Retinal pigment epithelial cell (primary cell): ENCODE data around the gene OR1L6.

Experiments used
- DNase-seq: peaks from one replicate; pipeline ENCODE4 v3.0.0-alpha.2; 2010; ENCODE audit warnings: low read depth
- H3K4me3 ChIP-seq: 2 replicates; pipeline ENCODE4 v1.5.1; 2011; ENCODE audit warnings: mild to moderate bottlenecking, low read length, control low read depth, moderate library complexity
- TF ChIP-seq, protein P1 (sequence below): conservative IDR thresholded peaks from 2 replicates; pipeline ENCODE4 v1.5.1; 2011; ENCODE audit warnings: low read depth, low read length, control low read depth, inconsistent platforms

OR1L6 gene

DNA sequence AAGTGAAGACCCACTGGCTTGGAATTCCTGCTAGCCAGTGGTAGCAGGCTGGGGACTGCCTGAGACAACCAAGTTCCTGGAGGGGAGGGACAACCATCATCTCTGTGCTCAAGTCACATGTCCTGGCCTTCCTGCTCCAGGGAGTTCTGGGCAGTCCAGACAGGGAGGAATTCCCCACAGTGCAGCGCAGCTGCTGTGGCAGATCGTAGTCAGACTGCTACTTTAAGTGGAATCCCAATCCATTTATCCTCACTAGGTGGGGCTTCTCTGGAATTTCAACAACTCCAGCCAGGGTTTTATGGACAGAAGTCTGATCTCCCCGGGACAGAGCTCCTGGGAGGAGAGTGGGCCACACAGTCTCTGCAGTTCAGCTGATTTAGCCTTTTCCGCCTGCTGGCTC is 25.7 kb downstream of the OR1L6 start:
- H3K4me3 ChIP-seq: no peak overlapping the region
- TF ChIP-seq, protein P1, sequence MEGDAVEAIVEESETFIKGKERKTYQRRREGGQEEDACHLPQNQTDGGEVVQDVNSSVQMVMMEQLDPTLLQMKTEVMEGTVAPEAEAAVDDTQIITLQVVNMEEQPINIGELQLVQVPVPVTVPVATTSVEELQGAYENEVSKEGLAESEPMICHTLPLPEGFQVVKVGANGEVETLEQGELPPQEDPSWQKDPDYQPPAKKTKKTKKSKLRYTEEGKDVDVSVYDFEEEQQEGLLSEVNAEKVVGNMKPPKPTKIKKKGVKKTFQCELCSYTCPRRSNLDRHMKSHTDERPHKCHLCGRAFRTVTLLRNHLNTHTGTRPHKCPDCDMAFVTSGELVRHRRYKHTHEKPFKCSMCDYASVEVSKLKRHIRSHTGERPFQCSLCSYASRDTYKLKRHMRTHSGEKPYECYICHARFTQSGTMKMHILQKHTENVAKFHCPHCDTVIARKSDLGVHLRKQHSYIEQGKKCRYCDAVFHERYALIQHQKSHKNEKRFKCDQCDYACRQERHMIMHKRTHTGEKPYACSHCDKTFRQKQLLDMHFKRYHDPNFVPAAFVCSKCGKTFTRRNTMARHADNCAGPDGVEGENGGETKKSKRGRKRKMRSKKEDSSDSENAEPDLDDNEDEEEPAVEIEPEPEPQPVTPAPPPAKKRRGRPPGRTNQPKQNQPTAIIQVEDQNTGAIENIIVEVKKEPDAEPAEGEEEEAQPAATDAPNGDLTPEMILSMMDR: no peak
- DNase-seq: no peak

DNA sequence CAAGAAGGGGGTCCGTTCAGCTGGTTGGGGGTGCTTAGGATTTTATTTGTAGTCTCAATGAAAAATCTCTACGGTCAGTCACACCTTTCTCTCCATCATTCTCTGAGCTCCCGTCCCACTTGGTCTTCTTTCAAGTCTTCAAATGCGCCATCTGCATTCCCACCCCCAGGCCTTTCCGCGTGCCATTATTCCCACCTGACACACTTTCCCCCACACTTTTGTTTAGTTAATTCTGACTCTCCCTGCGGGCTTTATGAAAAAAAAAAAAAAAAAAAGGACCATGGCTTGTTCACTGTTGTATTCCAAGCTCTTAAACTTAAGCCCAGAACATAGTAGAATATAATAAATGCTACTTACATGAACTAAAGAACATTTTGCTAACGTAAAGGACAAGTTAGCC is 34.9 kb downstream of the OR1L6 start:
- TF ChIP-seq, protein P1: no peak
- no peak overlapping the region for H3K4me3 ChIP-seq
- no peak for DNase-seq

DNA sequence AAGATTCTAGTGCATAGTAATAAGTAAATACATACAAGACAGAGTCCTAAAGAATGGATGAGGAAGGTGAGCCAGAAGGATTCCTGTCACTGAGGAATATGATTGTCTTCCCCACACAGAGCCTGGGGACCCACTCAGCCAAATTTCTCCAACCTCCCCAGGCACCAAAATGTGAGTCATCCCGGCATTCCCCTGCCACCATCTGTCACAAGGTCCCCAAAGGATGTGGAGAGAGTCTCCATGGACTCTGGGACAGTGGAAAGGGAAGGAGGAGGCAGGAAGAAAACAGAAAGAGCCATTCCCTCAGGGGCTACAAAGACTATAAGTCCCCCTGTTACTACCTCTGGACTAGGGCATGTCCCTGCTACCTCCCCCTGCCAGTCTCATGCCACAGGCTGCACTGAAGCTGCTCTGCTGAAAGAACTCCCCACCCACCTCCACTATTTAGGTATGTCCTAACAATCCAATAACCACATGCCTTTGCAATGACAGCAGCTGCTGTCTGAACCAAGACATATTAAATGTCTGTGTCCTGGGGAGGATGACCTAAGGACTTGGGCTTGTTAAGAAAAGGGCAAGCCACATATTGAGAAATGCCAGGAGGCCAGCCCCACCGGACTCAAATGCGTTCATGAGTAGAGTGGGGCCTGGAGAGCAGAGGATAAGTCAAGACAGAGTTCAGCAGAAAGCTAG is 36.0 kb downstream of the OR1L6 start:
- DNase-seq: no peak
- TF ChIP-seq, protein P1: no peak
- H3K4me3 ChIP-seq: no peak overlapping the region

DNA sequence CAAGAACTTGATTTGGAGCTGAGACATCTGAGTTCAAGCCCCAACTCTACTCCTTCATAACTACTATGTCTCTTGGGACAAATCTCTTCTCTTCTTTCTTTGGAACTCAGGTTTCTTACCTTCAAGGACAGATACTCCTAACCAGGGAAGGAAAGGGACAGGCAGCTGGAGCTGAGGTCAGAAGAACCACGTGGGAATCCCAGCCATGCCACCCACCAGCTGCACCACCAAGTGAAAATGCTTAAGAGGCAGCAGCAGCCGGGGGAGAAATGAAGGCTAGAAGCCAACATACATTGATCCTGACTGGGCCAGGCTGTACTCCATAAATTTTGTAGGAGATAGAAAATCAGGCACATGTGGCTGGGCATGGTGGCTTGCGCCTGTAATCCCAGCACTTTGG is 37.1 kb downstream of the OR1L6 start:
- DNase-seq: no peak
- H3K4me3 ChIP-seq: no peak overlapping the region
- TF ChIP-seq, protein P1: no peak

DNA sequence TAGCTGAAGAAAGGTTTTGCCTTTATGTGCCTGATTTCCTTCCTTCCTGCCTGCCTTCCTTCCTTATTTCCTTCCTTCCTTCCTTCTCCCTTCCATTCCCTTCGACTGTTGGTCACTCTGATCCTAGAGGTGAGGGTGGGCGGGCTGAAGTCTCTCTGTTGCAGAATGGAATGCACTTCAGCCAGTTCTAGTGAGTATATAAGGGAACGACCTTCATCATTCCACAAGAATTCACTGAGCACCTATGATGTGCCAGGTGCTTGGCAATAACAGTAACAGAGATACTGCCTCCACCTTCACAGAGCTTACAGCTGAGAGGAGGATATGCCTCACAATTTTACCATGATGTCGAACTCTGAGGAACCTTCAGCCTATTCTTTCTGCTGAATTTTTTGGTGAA is 37.9 kb downstream of the OR1L6 start:
- no peak for DNase-seq
- H3K4me3 ChIP-seq: no peak overlapping the region
- TF ChIP-seq, protein P1: no peak

DNA sequence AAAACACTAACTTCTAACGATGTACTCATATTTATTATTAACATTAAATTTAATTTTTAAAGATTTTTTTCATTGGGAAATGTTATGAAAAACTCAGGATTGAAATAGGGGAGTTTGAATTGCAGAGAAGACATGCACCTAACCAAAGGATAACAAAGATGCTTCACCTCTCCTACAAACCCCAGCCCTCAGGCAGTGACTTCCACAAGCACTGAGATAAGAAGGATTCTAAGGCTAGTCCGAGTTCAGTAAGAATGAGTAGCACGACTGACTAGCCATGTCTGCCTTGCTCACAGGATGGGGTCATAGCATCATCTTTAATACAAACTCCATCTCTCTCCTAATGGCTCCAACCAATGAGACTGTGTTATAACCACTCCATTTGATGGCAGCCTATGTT is 39.6 kb downstream of the OR1L6 start:
- DNase-seq: no peak
- TF ChIP-seq, protein P1: no peak
- no peak overlapping the region for H3K4me3 ChIP-seq

DNA sequence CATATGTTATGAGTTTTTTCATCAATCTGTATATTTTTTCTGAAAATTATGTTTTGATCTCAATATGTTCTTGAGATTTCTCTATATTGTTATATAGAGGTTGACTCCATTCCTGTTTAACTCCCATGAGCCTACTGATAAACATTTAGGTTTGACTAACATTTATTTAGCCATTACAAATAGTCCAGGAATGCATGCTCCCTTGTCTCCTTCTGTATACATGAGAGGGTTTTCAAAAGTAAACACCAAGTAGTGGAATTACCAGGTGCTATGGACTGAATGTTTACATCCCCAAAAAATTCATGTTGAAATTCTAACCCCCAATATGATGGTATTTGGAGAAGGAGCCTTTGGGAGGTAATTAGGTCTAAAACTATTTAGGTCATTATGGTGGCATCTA is 43.2 kb downstream of the OR1L6 start:
- TF ChIP-seq, protein P1: no peak
- DNase-seq: no peak
- H3K4me3 ChIP-seq: no peak overlapping the region
